ENCODE results near the gene THUMPD1. TPM values are rescaled to one million over a fixed set of nuclear protein-coding genes. Genes with fewer than 3 reads are reported as not detected.

THUMPD1 gene
- total RNA-seq, 3 donors from 2014 or later (not counting 1 experiment from before 2014, with no cell fraction given) = 86.1 to 92.2 (median 87.1) TPM

GRCh38 chr16:20747030-20747816 is 5.6 kb upstream of the THUMPD1 start:
- H3K4me3 ChIP-seq (ENCODE audit: low read length) = no peak overlapping the region
- peaks cover 6% of the 10 kb centered on the region for H3K9me3 ChIP-seq (ENCODE audit: control insufficient read depth, insufficient read depth, low read length)
- no peak overlapping the region for H3K27ac Mint-ChIP-seq
- intact Hi-C loops (cut with micrococcal nuclease) = no loop called here
- no peak for DNase-seq
- H3K9me3 Mint-ChIP-seq = peaks cover 2 to 7% of the 10 kb centered on the region in 2 donors
- peaks cover 0 to 2% of the 10 kb centered on the region in 2 donors for H3K27me3 Mint-ChIP-seq (ENCODE audit: low read depth in 2 of 2)
- no peaks in the 10 kb centered on the region for H3K36me3 ChIP-seq (ENCODE audit: control insufficient read depth, insufficient read depth, low read length)
- H3K4me3 Mint-ChIP-seq = no peak overlapping the region
- H3K4me1 Mint-ChIP-seq = no peaks in the 10 kb centered on the region
- H3K4me1 ChIP-seq (ENCODE audit: control insufficient read depth, insufficient read depth, low read length) = peaks cover 1% of the 10 kb centered on the region
- H3K27ac ChIP-seq (ENCODE audit: low read length) = no peak overlapping the region
- WGBS (ENCODE audit: insufficient coverage) = 67% methylated on average over 4 of the region's 4 CpGs
- no peak for ATAC-seq
- TF ChIP-seq, protein P1, sequence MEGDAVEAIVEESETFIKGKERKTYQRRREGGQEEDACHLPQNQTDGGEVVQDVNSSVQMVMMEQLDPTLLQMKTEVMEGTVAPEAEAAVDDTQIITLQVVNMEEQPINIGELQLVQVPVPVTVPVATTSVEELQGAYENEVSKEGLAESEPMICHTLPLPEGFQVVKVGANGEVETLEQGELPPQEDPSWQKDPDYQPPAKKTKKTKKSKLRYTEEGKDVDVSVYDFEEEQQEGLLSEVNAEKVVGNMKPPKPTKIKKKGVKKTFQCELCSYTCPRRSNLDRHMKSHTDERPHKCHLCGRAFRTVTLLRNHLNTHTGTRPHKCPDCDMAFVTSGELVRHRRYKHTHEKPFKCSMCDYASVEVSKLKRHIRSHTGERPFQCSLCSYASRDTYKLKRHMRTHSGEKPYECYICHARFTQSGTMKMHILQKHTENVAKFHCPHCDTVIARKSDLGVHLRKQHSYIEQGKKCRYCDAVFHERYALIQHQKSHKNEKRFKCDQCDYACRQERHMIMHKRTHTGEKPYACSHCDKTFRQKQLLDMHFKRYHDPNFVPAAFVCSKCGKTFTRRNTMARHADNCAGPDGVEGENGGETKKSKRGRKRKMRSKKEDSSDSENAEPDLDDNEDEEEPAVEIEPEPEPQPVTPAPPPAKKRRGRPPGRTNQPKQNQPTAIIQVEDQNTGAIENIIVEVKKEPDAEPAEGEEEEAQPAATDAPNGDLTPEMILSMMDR (IDR thresholded peaks at IDR 0.05) = no peak
- no peaks in the 10 kb centered on the region for H3K27me3 ChIP-seq (ENCODE audit: control insufficient read depth, insufficient read depth, low read length)
- H3K36me3 Mint-ChIP-seq = peaks cover 11% of the 10 kb centered on the region

GRCh38 chr16:20746461-20746860 is 4.8 kb upstream of the THUMPD1 start:
- no peak overlapping the region for H3K27ac ChIP-seq (ENCODE audit: low read length)
- intact Hi-C loops (cut with micrococcal nuclease) = no loop called here

GRCh38 chr16:20744922-20745440 is 3.4 kb upstream of the THUMPD1 start:
- peaks cover 12 to 18% of the 10 kb centered on the region in 2 donors for H3K4me1 Mint-ChIP-seq
- intact Hi-C loops (cut with micrococcal nuclease) = no loop called here
- H3K27ac Mint-ChIP-seq = no peak overlapping the region
- H3K27ac ChIP-seq (ENCODE audit: low read length) = no peak overlapping the region
- no peaks in the 10 kb centered on the region for H3K36me3 ChIP-seq (ENCODE audit: control insufficient read depth, insufficient read depth, low read length)
- H3K9me3 ChIP-seq (ENCODE audit: control insufficient read depth, insufficient read depth, low read length) = peaks cover 6% of the 10 kb centered on the region
- no peaks in the 10 kb centered on the region for H3K27me3 Mint-ChIP-seq (ENCODE audit: low read depth in 2 of 2)
- ATAC-seq = no peak
- 54% methylated on average over 7 of the region's 7 CpGs for WGBS (ENCODE audit: insufficient coverage)
- peaks cover 2 to 7% of the 10 kb centered on the region in 2 donors for H3K9me3 Mint-ChIP-seq
- no peaks in the 10 kb centered on the region for H3K27me3 ChIP-seq (ENCODE audit: control insufficient read depth, insufficient read depth, low read length)
- TF ChIP-seq, protein P1 (IDR thresholded peaks at IDR 0.05) = no peak
- H3K4me3 Mint-ChIP-seq = no peak overlapping the region
- H3K4me1 ChIP-seq (ENCODE audit: control insufficient read depth, insufficient read depth, low read length) = peaks cover 17% of the 10 kb centered on the region
- H3K4me3 ChIP-seq (ENCODE audit: low read length) = no peak overlapping the region
- peaks cover 11% of the 10 kb centered on the region for H3K36me3 Mint-ChIP-seq
- no peak for DNase-seq

More at GRCh38 chr16:20746461-20746860, 4.8 kb upstream of the THUMPD1 start:
- no peak overlapping the region for H3K4me3 Mint-ChIP-seq
- no peak overlapping the region for H3K27ac Mint-ChIP-seq
- Histone ChIP-seq H3K27me3 (ENCODE audit: control insufficient read depth, insufficient read depth, low read length) (no peaks in the 10 kb centered on the region), H3K4me1 (ENCODE audit: control insufficient read depth, insufficient read depth, low read length) (peaks cover 6% of the 10 kb centered on the region), H3K9me3 (ENCODE audit: control insufficient read depth, insufficient read depth, low read length) (peaks cover 6% of the 10 kb centered on the region), H3K4me3 (ENCODE audit: low read length) (no peak overlapping the region), H3K36me3 (ENCODE audit: control insufficient read depth, insufficient read depth, low read length) (no peaks in the 10 kb centered on the region)
- 99% methylated on average over 3 of the region's 3 CpGs for WGBS (ENCODE audit: insufficient coverage)
- ATAC-seq = no peak
- peaks cover 2 to 7% of the 10 kb centered on the region in 2 donors for H3K9me3 Mint-ChIP-seq
- H3K36me3 Mint-ChIP-seq = peaks cover 11% of the 10 kb centered on the region
- H3K4me1 Mint-ChIP-seq = peaks cover 0 to 6% of the 10 kb centered on the region in 2 donors
- no peak for DNase-seq
- H3K27me3 Mint-ChIP-seq (ENCODE audit: low read depth in 2 of 2) = no peaks in the 10 kb centered on the region
- TF ChIP-seq, protein P1 (IDR thresholded peaks at IDR 0.05) = no peak

Measured in natural killer cell (primary cell).